Measurements from ENCODE around the gene DOK1.

- TF ChIP-seq EZH2 (IDR thresholded peaks at IDR 0.05; ENCODE audit: insufficient read depth, low read length) (no peak), CTCF (IDR thresholded peaks at IDR 0.05; ENCODE audit: insufficient read depth, low read depth, low read length) (no peak)
Measured at GRCh38 chr2:74577448-74577847, 22.9 kb downstream of the DOK1 start.
